Measurements from ENCODE around the gene BBOX1. TPM values are rescaled to one million over a fixed set of nuclear protein-coding genes. Genes with fewer than 3 reads are reported as not detected.

The BBOX1 gene
- polyA plus RNA-seq, 1 donor from 2014 or later, result not detected

DNA sequence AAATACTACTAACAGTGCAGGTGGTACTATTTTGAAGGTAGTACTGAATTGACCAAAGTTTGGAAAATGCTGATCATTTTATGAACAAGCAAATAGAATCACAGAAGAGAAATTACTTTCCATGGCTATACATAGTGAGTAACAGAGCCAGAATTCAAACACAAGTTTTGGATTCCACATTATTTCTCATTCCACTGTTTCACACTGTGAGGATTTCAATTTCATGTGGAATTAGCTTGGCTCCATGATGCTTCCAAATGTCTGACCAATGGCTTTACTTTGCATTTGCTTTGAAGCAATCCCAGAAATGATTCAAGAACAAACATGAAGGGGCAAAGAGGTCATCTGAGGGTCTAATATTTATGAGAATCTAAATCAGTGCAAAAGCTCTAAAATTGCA is 98.1 kb downstream of the BBOX1 start:
- no peaks in the 10 kb centered on the region for H3K79me2 ChIP-seq (replicated peaks; ENCODE audit: insufficient read depth, low read length)
- no peaks in the 10 kb centered on the region for H3K9me3 ChIP-seq (ENCODE audit: low read length)
- no peak overlapping the region for H3K4me3 ChIP-seq (ENCODE audit: low read length)
- H3K9ac ChIP-seq (ENCODE audit: low read length), result no peak overlapping the region
- no peak overlapping the region for H2AFZ ChIP-seq (ENCODE audit: low read depth, low read length)
- TF ChIP-seq CTCF (IDR thresholded peaks at IDR 0.05; ENCODE audit: poor library complexity, severe bottlenecking) (no peak), TAF1 (IDR thresholded peaks at IDR 0.05; ENCODE audit: low read depth) (no peak), EP300 (conservative IDR thresholded peaks at IDR 0.05; ENCODE audit: poor library complexity, severe bottlenecking) (no peak), POLR2AphosphoS5 (IDR thresholded peaks at IDR 0.05) (no peak), RAD21 (conservative IDR thresholded peaks at IDR 0.05) (no peak), SMC3 (conservative IDR thresholded peaks at IDR 0.05; ENCODE audit: poor library complexity) (no peak), REST (IDR thresholded peaks at IDR 0.05; ENCODE audit: borderline replicate concordance) (no peak), MXI1 (conservative IDR thresholded peaks at IDR 0.05; ENCODE audit: poor library complexity, severe bottlenecking) (no peak), EZH2 (IDR thresholded peaks at IDR 0.05; ENCODE audit: borderline replicate concordance, insufficient read depth, low read length, poor library complexity, severe bottlenecking) (no peak)
- H3K9me2 ChIP-seq (ENCODE audit: insufficient read depth, low read length), result no peaks in the 10 kb centered on the region
- H3F3A ChIP-seq (ENCODE audit: insufficient read depth, low read length, poor library complexity, severe bottlenecking), result no peaks in the 10 kb centered on the region
- no peaks in the 10 kb centered on the region for H3K27me3 ChIP-seq (ENCODE audit: insufficient read depth, low read depth, low read length)
- no peak overlapping the region for H3K27ac ChIP-seq (ENCODE audit: low read length)
- no peaks in the 10 kb centered on the region for H3K36me3 ChIP-seq (ENCODE audit: insufficient read depth, low read length)
- no peak overlapping the region for H3K4me2 ChIP-seq (ENCODE audit: low read length)
- no peaks in the 10 kb centered on the region for H4K20me1 ChIP-seq (ENCODE audit: insufficient read depth)

DNA sequence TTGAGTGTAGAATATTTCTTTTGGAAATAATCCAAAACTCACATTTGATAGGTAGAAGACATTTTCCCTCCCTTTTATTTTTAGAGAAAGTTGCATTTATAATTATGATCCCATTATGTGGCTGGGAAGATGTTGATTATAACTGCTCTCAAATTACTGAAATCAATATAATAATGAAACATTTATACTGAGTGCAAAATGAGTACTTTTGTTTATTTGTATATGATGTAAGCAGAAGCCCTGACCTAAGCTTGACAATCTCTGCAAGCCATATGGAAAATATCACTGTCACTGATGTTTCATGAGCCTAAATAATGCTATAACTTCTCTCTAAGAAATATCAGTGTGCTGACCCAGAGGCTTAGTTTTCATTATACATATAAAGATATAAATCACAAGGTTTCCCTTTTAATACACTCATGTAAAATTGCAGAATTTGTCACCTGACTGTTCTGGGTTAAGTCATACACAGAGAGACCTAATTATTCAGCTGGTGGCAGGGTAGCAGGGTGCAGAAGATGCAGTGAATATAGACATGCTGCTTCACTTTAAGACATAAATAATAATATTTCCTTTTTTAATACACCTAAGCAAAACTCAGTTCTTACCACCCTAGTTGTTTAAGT is 99.2 kb downstream of the BBOX1 start:
- TF ChIP-seq POLR2AphosphoS5 (IDR thresholded peaks at IDR 0.05) (no peak), REST (IDR thresholded peaks at IDR 0.05; ENCODE audit: borderline replicate concordance) (no peak), EZH2 (IDR thresholded peaks at IDR 0.05; ENCODE audit: borderline replicate concordance, insufficient read depth, low read length, poor library complexity, severe bottlenecking) (no peak), CTCF (IDR thresholded peaks at IDR 0.05; ENCODE audit: poor library complexity, severe bottlenecking) (no peak), EP300 (conservative IDR thresholded peaks at IDR 0.05; ENCODE audit: poor library complexity, severe bottlenecking) (no peak), MXI1 (conservative IDR thresholded peaks at IDR 0.05; ENCODE audit: poor library complexity, severe bottlenecking) (no peak), TAF1 (IDR thresholded peaks at IDR 0.05; ENCODE audit: low read depth) (no peak), RAD21 (conservative IDR thresholded peaks at IDR 0.05) (no peak), SMC3 (conservative IDR thresholded peaks at IDR 0.05; ENCODE audit: poor library complexity) (no peak)
- Histone ChIP-seq H3F3A (ENCODE audit: insufficient read depth, low read length, poor library complexity, severe bottlenecking) (no peaks in the 10 kb centered on the region), H3K27ac (ENCODE audit: low read length) (no peak overlapping the region), H3K79me2 (replicated peaks; ENCODE audit: insufficient read depth, low read length) (no peaks in the 10 kb centered on the region), H3K36me3 (ENCODE audit: insufficient read depth, low read length) (no peaks in the 10 kb centered on the region), H3K9me3 (ENCODE audit: low read length) (no peaks in the 10 kb centered on the region), H3K4me2 (ENCODE audit: low read length) (no peak overlapping the region), H3K27me3 (ENCODE audit: insufficient read depth, low read depth, low read length) (no peaks in the 10 kb centered on the region), H2AFZ (ENCODE audit: low read depth, low read length) (no peak overlapping the region), H3K9me2 (ENCODE audit: insufficient read depth, low read length) (no peaks in the 10 kb centered on the region), H3K4me3 (ENCODE audit: low read length) (no peak overlapping the region), H4K20me1 (ENCODE audit: insufficient read depth) (no peaks in the 10 kb centered on the region), H3K9ac (ENCODE audit: low read length) (no peak overlapping the region)

Data from neural cell (in vitro differentiated cells).